ENCODE measurements around the gene SLC28A3.

DNA sequence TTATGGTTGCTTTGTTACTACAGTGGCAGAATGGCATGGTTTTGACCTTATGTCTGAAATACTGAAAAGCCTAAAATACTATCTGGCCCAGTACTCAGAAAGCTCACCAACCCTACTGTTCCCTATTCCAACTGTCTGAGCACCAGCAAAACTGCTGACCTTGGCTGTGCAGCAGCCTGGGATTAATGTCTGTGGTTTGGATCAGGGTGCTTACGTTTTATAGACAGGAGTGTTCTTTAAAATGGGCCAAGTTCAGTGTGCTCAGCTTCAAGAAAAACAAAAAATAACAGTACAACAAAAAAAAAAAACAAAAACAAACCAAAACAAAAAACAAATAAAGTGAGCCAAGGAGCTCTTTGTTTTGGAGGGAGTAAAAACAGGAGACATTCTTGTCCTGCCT is 36.4 kb downstream of the SLC28A3 start:
- TF ChIP-seq POLR2A (IDR thresholded peaks at IDR 0.05) (no peak), POLR2AphosphoS5 (IDR thresholded peaks at IDR 0.05) (no peak)
- TF ChIP-seq, protein P1, sequence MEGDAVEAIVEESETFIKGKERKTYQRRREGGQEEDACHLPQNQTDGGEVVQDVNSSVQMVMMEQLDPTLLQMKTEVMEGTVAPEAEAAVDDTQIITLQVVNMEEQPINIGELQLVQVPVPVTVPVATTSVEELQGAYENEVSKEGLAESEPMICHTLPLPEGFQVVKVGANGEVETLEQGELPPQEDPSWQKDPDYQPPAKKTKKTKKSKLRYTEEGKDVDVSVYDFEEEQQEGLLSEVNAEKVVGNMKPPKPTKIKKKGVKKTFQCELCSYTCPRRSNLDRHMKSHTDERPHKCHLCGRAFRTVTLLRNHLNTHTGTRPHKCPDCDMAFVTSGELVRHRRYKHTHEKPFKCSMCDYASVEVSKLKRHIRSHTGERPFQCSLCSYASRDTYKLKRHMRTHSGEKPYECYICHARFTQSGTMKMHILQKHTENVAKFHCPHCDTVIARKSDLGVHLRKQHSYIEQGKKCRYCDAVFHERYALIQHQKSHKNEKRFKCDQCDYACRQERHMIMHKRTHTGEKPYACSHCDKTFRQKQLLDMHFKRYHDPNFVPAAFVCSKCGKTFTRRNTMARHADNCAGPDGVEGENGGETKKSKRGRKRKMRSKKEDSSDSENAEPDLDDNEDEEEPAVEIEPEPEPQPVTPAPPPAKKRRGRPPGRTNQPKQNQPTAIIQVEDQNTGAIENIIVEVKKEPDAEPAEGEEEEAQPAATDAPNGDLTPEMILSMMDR (IDR thresholded peaks at IDR 0.05) = no peak

Data from suprapubic skin (tissue), 4 donors.